ENCODE results near the gene DEFB126. TPM values are rescaled to one million over a fixed set of nuclear protein-coding genes. Genes with fewer than 3 reads are reported as not detected.
A peak's percentile ranks its signal among the peaks of the same experiment; 100 is the strongest.

DEFB126 gene
- total and polyA plus RNA-seq, 2 of the 13 experiments (the other 11 are each of a cell fraction or from before 2014, with no cell fraction given): not detected

DNA sequence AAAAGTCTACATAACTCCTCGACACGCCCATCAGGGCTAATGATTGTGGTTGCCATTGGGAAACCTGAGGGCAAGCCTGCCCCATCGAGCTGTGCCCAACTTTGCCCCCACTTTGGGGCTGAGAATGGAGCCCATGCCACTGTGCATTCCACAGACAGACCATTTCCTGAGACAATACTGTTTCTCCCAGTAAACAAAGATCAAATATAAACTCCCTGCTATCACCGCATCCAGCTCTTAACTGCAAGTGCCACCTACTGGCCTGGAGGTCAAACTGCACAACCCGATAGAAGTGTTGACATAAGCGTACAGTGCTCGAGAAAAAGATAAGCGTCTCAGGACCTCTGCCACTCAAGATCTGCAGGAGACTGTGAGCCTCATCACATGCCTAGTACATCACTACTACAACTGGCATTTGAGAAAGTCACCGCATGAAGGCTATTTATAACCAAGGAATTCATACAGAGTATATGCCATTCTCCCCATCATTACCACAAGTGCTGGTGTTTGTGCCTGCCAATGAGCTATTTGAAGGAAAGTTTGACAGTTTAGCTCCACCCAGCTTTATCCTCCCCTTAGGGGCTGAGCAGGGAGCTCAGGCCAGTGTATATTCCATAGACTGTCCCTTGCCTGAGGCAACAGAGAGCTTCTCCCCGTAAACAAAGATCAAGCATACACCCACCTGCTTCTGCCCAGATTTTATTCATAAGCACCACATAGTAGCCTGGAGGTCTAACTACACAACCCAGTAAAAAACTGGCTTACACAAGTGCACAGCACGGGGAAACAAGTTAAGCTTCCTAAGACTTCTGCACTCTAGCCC lies 4.5 kb upstream of the DEFB126 start (continued):
- TF ChIP-seq, protein P1, sequence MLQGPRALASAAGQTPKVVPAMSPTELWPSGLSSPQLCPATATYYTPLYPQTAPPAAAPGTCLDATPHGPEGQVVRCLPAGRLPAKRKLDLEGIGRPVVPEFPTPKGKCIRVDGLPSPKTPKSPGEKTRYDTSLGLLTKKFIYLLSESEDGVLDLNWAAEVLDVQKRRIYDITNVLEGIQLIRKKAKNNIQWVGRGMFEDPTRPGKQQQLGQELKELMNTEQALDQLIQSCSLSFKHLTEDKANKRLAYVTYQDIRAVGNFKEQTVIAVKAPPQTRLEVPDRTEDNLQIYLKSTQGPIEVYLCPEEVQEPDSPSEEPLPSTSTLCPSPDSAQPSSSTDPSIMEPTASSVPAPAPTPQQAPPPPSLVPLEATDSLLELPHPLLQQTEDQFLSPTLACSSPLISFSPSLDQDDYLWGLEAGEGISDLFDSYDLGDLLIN (CRISPR knock-in tag; IDR thresholded peaks at IDR 0.05; ENCODE audit: borderline replicate concordance): 0 out of 2 replicates have a peak, but pooled peaks have one; percentile 75
- TF ChIP-seq PHF8 (CRISPR knock-in tag; IDR thresholded peaks at IDR 0.05): peak; percentile 50; the same call in 1 of the 2 replicates
- TF ChIP-seq ZNF550 (CRISPR knock-in tag; IDR thresholded peaks at IDR 0.05; ENCODE audit: borderline replicate concordance): 0 out of 2 replicates have a peak, but pooled peaks have one; percentile 19
- 0 out of 2 replicates have a peak, but pooled peaks have one; percentile 27 for TF ChIP-seq ZSCAN25 (CRISPR knock-in tag; IDR thresholded peaks at IDR 0.05)
- TF ChIP-seq NONO (IDR thresholded peaks at IDR 0.05): no peak
- peak; percentile 58; the same call in 1 of the 2 replicates for TF ChIP-seq NONO (CRISPR knock-in tag; conservative IDR thresholded peaks at IDR 0.05)
- TF ChIP-seq LCORL (IDR thresholded peaks at IDR 0.05): no peak
- TF ChIP-seq LCORL (CRISPR knock-in tag; IDR thresholded peaks at IDR 0.05): peak; percentile 55; the same call in 1 of the 2 replicates
- peak; percentile 47; the same call in 1 of the 2 replicates for TF ChIP-seq RAD21 (CRISPR knock-in tag; IDR thresholded peaks at IDR 0.05)
- peak; percentile 85 for TF ChIP-seq FOXJ3 (CRISPR knock-in tag; IDR thresholded peaks at IDR 0.05; ENCODE audit: borderline replicate concordance)
- TF ChIP-seq ZNF331 (CRISPR knock-in tag; IDR thresholded peaks at IDR 0.05): peak; percentile 69; the same call in 1 of the 2 replicates
- TF ChIP-seq, protein P2, sequence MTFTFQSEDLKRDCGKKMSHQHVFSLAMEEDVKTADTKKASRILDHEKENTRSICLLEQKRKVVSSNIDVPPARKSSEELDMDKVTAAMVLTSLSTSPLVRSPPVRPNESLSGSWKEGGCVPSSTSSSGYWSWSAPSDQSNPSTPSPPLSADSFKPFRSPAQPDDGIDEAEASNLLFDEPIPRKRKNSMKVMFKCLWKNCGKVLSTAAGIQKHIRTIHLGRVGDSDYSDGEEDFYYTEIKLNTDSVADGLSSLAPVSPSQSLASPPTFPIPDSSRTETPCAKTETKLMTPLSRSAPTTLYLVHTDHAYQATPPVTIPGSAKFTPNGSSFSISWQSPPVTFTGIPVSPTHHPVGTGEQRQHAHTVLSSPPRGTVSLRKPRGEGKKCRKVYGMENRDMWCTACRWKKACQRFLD (CRISPR knock-in tag; IDR thresholded peaks at IDR 0.05; ENCODE audit: borderline replicate concordance): 0 out of 2 replicates have a peak, but pooled peaks have one; percentile 43
- TF ChIP-seq CBX1 (IDR thresholded peaks at IDR 0.05; ENCODE audit: low read depth): peak; percentile 70
- TF ChIP-seq ZNF556 (CRISPR knock-in tag; IDR thresholded peaks at IDR 0.05; ENCODE audit: borderline replicate concordance): peak; percentile 59; the same call in 1 of the 2 replicates

Data from HepG2 (cell line).